K562 (cell line): ENCODE data around the gene PBX1.

Experiments used
- CBX5 ChIP-seq: IDR thresholded peaks from 2 replicates; pipeline ENCODE4 v1.6.1; 2014; ENCODE audit warnings: low read depth, borderline replicate concordance
- KLF16 ChIP-seq: IDR thresholded peaks from 2 replicates; pipeline ENCODE4 v1.6.1; 2016; ENCODE audit warnings: antibody characterized with exemption
- POLR2A ChIP-seq: fragments of 450-650 bp; conservative IDR thresholded peaks from 2 replicates; pipeline ENCODE4 v1.6.1; 2016
- SMAD4 ChIP-seq: fragments of 250-450 bp; sonication (Bioruptor Pico); conservative IDR thresholded peaks from 2 replicates; pipeline ENCODE4 v1.8.0; 2021; ENCODE audit warnings: inconsistent platforms, mild to moderate bottlenecking, moderate library complexity
- ZNF133 ChIP-seq: fragments of 250-450 bp; sonication (Bioruptor Pico); IDR thresholded peaks from 2 replicates; pipeline ENCODE4 v1.4.0; 2020; ENCODE audit warnings: mild to moderate bottlenecking
- TF ChIP-seq, protein P1 (sequence below): IDR thresholded peaks from 3 replicates; pipeline ENCODE4 v1.6.1; 2011; ENCODE audit warnings: borderline replicate concordance, mild to moderate bottlenecking; ENCODE audit not compliant: insufficient read length, insufficient read depth
- TF ChIP-seq, protein P2 (sequence below), 3 experiments: IDR thresholded peaks in 2 of 3; conservative IDR thresholded peaks in 1 of 3; 2 replicates each; pipeline ENCODE4 v1.5.1; 2011 to 2012; ENCODE audit warnings: low read length in 3 of 3, mild to moderate bottlenecking in 3 of 3, control low read depth in 2 of 3, improper control_type of control experiment in 1 of 3, inconsistent platforms in 1 of 3, low read depth in 1 of 3, mixed read lengths in 1 of 3, moderate library complexity in 1 of 3; ENCODE audit not compliant: insufficient read depth in 2 of 3
- TF ChIP-seq, protein P3 (sequence below), 2 experiments: fragments of 150-350 bp in 1 of 2; IDR thresholded peaks; 2 replicates each; pipeline ENCODE4 v1.6.1; 2012 to 2016; ENCODE audit warnings: low read depth in 2 of 2, low read length in 2 of 2, mild to moderate bottlenecking in 1 of 2, moderate library complexity in 1 of 2
- TF ChIP-seq, protein P4 (sequence below): fragments of 250-450 bp; sonication (Bioruptor Pico); IDR thresholded peaks from 2 replicates; pipeline ENCODE4 v1.8.0; 2021; ENCODE audit warnings: moderate library complexity, mild to moderate bottlenecking, inconsistent platforms

DNA sequence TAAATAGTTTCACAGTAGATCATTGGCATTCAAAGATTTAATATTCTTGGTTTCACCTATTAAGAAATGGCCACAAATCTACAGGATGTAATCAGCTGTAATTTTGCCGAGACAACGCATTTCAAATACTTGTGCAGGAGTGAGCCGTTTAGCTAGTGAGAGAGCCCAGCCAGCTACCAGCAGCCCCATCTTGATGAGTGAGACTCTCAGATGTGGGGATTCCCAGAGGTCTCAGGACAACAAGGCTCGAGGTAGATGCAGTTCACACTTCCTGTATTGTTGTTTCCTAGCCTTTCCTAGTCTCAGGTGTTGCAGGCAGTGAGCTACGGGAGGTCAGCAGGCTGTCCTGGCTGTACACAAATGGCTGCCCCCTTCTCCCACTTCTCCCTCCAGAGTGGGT, 108.6 kb downstream of the PBX1 start:
- TF ChIP-seq, protein P1, sequence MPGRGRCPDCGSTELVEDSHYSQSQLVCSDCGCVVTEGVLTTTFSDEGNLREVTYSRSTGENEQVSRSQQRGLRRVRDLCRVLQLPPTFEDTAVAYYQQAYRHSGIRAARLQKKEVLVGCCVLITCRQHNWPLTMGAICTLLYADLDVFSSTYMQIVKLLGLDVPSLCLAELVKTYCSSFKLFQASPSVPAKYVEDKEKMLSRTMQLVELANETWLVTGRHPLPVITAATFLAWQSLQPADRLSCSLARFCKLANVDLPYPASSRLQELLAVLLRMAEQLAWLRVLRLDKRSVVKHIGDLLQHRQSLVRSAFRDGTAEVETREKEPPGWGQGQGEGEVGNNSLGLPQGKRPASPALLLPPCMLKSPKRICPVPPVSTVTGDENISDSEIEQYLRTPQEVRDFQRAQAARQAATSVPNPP: no peak
- TF ChIP-seq, protein P2, sequence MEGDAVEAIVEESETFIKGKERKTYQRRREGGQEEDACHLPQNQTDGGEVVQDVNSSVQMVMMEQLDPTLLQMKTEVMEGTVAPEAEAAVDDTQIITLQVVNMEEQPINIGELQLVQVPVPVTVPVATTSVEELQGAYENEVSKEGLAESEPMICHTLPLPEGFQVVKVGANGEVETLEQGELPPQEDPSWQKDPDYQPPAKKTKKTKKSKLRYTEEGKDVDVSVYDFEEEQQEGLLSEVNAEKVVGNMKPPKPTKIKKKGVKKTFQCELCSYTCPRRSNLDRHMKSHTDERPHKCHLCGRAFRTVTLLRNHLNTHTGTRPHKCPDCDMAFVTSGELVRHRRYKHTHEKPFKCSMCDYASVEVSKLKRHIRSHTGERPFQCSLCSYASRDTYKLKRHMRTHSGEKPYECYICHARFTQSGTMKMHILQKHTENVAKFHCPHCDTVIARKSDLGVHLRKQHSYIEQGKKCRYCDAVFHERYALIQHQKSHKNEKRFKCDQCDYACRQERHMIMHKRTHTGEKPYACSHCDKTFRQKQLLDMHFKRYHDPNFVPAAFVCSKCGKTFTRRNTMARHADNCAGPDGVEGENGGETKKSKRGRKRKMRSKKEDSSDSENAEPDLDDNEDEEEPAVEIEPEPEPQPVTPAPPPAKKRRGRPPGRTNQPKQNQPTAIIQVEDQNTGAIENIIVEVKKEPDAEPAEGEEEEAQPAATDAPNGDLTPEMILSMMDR (IDR thresholded peaks at IDR 0.05 in 2 of 3, conservative IDR thresholded peaks at IDR 0.05 in 1 of 3; ENCODE audit: insufficient read depth in 2 of 3, low read depth in 1 of 3, low read length in 3 of 3): no peak
- TF ChIP-seq, protein P3, sequence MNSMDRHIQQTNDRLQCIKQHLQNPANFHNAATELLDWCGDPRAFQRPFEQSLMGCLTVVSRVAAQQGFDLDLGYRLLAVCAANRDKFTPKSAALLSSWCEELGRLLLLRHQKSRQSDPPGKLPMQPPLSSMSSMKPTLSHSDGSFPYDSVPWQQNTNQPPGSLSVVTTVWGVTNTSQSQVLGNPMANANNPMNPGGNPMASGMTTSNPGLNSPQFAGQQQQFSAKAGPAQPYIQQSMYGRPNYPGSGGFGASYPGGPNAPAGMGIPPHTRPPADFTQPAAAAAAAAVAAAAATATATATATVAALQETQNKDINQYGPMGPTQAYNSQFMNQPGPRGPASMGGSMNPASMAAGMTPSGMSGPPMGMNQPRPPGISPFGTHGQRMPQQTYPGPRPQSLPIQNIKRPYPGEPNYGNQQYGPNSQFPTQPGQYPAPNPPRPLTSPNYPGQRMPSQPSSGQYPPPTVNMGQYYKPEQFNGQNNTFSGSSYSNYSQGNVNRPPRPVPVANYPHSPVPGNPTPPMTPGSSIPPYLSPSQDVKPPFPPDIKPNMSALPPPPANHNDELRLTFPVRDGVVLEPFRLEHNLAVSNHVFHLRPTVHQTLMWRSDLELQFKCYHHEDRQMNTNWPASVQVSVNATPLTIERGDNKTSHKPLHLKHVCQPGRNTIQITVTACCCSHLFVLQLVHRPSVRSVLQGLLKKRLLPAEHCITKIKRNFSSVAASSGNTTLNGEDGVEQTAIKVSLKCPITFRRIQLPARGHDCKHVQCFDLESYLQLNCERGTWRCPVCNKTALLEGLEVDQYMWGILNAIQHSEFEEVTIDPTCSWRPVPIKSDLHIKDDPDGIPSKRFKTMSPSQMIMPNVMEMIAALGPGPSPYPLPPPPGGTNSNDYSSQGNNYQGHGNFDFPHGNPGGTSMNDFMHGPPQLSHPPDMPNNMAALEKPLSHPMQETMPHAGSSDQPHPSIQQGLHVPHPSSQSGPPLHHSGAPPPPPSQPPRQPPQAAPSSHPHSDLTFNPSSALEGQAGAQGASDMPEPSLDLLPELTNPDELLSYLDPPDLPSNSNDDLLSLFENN (IDR thresholded peaks at IDR 0.05; ENCODE audit: low read depth in 2 of 2, low read length in 2 of 2): no peak
- no peak for TF ChIP-seq SMAD4 (CRISPR knock-in tag)
- TF ChIP-seq, protein P4, sequence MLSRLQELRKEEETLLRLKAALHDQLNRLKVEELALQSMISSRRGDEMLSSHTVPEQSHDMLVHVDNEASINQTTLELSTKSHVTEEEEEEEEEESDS (CRISPR knock-in tag): no peak
- no peak for TF ChIP-seq ZNF133 (CRISPR knock-in tag)
- TF ChIP-seq KLF16: no peak
- no peak for TF ChIP-seq POLR2A
- TF ChIP-seq CBX5: no peak
